ENCODE data around the gene CDRT4.

CDRT4 gene

DNA sequence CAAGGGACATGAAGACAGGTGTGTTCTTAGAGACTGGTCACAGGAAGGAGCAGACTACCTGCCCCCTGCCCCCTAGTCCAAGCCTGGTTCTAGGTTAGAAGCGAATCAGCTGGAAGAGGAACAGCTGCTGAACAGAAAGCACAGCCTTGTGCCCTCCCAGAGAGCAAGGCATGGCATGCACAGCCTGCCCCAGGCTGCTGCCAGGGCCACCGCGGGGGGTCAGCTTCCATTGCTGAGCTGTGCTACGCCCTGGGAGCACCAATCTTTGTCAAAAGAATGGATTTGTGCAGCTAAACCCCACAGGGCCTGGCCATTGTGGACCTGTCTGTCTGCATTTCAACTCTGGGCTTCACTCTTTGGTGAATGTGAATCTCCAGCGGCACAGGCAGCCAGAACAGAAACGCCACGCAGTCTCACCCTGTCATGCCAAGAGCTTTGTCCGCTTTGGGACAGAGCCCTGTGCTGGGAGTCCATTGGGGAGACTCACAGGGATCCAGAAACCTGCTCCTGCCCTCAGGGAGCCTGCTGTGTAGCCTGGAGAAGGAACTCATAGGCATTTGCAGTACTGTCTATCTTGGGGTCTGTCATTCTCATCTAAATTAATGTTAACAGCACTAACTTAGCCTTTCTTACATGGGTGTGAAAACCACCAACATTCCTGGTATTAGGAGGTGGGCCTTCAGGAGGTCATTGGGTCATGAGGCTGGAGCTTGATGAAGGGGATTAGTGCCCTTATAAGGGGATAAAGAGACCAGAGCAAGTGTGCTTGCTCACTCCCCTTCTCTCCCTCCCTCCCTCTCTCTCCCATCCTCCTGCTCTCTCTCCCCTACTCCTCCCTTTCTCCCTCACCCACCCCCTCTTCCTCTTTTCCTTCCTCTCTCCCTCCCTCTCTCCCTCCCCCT lies 25.6 kb upstream of the CDRT4 start:
- 92 to 94% methylated on average over 8 of the region's 8 CpGs for WGBS, 2 experiments (ENCODE audit: insufficient coverage in 2 of 2)
- Histone ChIP-seq H3K4me3 (ENCODE audit: extremely low read depth, insufficient read depth, low read length, poor library complexity, severe bottlenecking) (no peak overlapping the region), H3K4me1 (ENCODE audit: control insufficient read depth, insufficient read depth, low read length, poor library complexity, severe bottlenecking) (peaks cover 30% of the 10 kb centered on the region), H3K9me3 (ENCODE audit: control insufficient read depth, low read length) (peaks cover 5% of the 10 kb centered on the region), H3K36me3 (ENCODE audit: control insufficient read depth, insufficient read depth, low read length) (peaks cover 54% of the 10 kb centered on the region), H3K27ac (ENCODE audit: low read depth, low read length, severe bottlenecking) (peak overlapping the region; percentile 18)

DNA sequence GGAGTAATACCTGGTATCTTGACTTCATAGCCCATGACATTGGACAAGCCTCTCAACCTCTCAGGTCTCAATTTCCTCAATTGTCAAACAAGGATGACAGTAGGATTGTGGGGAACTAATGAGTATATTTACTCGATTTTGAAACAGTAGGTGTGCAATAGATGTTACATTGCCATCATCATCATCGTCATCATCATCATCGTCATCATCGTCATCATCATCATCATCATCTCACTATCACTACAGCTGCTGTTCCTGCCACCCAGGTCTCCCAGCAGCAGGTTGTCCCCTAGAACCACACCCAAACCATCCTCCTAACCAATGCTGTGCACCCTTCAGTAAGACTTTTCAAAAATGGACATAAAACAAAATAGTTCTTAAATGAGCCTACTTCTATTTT lies 24.8 kb upstream of the CDRT4 start:
- Histone ChIP-seq H3K36me3 (ENCODE audit: control insufficient read depth, insufficient read depth, low read length) (peaks cover 52% of the 10 kb centered on the region), H3K4me3 (ENCODE audit: extremely low read depth, insufficient read depth, low read length, poor library complexity, severe bottlenecking) (no peak overlapping the region), H3K27ac (ENCODE audit: low read depth, low read length, severe bottlenecking) (peak overlapping the region; percentile 96), H3K9me3 (ENCODE audit: control insufficient read depth, low read length) (peaks cover 5% of the 10 kb centered on the region), H3K4me1 (ENCODE audit: control insufficient read depth, insufficient read depth, low read length, poor library complexity, severe bottlenecking) (peaks cover 30% of the 10 kb centered on the region)
- WGBS, 2 experiments (ENCODE audit: insufficient coverage in 2 of 2) = 100% methylated on average over 2 to 3 of the region's 4 CpGs

DNA sequence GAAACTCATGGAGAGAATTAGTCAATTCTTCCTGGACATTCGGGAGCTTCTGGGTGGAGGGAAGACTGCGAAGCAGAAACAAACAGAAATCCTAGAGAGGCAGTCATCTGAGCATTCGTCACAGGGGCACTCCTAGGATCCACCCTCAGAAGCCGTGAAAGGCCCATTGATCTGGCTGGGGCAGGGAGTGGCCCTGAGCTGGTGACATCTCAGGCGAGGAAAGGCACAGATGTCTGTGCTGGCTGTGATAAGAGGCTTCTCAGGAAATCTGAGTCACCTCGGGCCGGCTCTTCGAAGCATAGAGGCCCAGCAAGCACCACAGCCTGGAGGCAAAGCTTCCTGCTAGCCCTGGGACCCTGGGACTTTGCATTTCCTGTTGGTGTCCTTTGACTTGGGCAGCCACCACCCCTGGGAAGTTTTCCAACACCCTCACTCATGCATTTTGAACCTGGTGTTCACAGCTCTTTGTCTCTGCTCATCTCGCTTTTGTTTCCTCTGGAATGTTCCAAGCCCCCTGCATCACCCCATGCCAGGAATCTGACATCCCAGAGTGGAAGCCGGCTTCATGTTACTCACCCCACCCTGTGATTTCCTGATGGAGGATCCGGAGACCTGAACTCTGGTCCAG lies 23.3 kb upstream of the CDRT4 start:
- Histone ChIP-seq H3K4me3 (ENCODE audit: extremely low read depth, insufficient read depth, low read length, poor library complexity, severe bottlenecking) (no peak overlapping the region), H3K36me3 (ENCODE audit: control insufficient read depth, insufficient read depth, low read length) (peaks cover 43% of the 10 kb centered on the region), H3K27ac (ENCODE audit: low read depth, low read length, severe bottlenecking) (peak overlapping the region; percentile 96), H3K4me1 (ENCODE audit: control insufficient read depth, insufficient read depth, low read length, poor library complexity, severe bottlenecking) (peaks cover 35% of the 10 kb centered on the region), H3K9me3 (ENCODE audit: control insufficient read depth, low read length) (peaks cover 5% of the 10 kb centered on the region)
- WGBS, 2 experiments (ENCODE audit: insufficient coverage in 2 of 2) = 6 to 17% methylated on average over 8 to 11 of the region's 11 CpGs

DNA sequence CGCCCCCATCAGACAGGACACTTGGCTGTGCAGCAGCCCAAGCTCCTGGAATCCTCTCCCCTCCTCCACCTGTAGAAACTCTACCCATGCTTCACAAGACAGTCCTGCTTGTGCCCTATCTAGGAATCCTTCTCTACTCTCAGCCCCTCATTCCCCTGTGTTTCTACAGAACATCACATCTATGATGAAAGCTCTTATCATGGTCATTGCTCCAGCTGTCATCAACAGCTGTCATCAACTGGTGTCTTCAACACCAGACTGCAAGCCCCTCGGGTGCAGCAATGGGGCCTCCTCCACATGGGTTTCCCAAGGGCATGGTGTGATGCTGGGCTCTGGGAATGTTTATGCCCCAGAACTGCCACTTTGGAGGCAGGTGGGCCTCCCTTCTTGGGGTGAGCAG lies 21.1 kb upstream of the CDRT4 start:
- H3K36me3 ChIP-seq (ENCODE audit: control insufficient read depth, insufficient read depth, low read length) = peaks cover 32% of the 10 kb centered on the region
- 88% methylated on average over 2 of the region's 2 CpGs; no CpG with 5 or more reads in 1 of the 2 experiments for WGBS, 2 experiments (ENCODE audit: insufficient coverage in 2 of 2)
- H3K4me3 ChIP-seq (ENCODE audit: extremely low read depth, insufficient read depth, low read length, poor library complexity, severe bottlenecking) = no peak overlapping the region
- H3K4me1 ChIP-seq (ENCODE audit: control insufficient read depth, insufficient read depth, low read length, poor library complexity, severe bottlenecking) = peaks cover 48% of the 10 kb centered on the region
- peaks cover 5% of the 10 kb centered on the region for H3K9me3 ChIP-seq (ENCODE audit: control insufficient read depth, low read length)
- H3K27ac ChIP-seq (ENCODE audit: low read depth, low read length, severe bottlenecking) = no peak overlapping the region

DNA sequence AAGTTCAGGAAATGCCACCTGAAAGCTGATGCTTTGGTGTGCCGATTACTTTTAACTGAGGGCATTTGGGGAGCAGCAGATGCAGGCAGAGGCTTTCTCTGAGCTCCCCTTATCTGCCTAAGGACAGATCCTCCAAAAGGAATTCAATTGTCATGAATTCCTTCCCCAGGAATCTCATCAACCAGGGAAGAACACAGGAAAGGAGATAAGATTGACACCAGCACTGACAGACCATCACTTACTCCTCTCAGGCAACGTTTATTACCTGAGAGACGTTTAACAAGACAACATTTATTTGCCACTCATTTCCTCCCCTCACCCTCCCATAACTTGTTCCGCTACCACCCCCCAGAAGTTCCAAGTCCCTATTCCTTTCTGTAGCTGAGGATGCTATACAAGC lies 17.6 kb upstream of the CDRT4 start:
- no peak overlapping the region for H3K4me3 ChIP-seq (ENCODE audit: extremely low read depth, insufficient read depth, low read length, poor library complexity, severe bottlenecking)
- peaks cover 27% of the 10 kb centered on the region for H3K4me1 ChIP-seq (ENCODE audit: control insufficient read depth, insufficient read depth, low read length, poor library complexity, severe bottlenecking)
- H3K36me3 ChIP-seq (ENCODE audit: control insufficient read depth, insufficient read depth, low read length) = peaks cover 40% of the 10 kb centered on the region
- WGBS, 2 experiments (ENCODE audit: insufficient coverage in 2 of 2) = 9 to 65% methylated on average over 2 of the region's 4 CpGs
- H3K27ac ChIP-seq (ENCODE audit: low read depth, low read length, severe bottlenecking) = peak overlapping the region; percentile 33
- H3K9me3 ChIP-seq (ENCODE audit: control insufficient read depth, low read length) = peaks cover 5% of the 10 kb centered on the region

DNA sequence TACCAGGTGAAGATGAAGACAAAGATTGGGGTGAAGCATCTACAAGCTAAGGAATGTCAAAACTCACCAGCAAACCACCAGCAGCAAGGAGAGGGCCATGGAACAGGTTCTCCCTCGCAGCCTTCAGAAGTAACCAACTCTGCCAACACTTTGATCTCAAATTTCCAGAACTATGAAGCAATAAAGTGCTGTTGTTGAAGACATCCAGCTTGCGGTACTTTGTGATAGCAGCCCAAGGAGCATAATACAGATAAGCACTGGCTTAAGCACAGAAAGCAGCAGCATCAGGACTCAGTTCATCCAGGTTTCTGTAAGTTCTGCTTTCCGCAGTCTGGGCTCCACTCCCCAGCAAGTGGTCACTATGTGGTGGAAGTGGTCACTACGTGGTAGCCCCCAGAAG lies 16.0 kb upstream of the CDRT4 start:
- Histone ChIP-seq H3K36me3 (ENCODE audit: control insufficient read depth, insufficient read depth, low read length) (peaks cover 38% of the 10 kb centered on the region), H3K4me3 (ENCODE audit: extremely low read depth, insufficient read depth, low read length, poor library complexity, severe bottlenecking) (no peak overlapping the region), H3K9me3 (ENCODE audit: control insufficient read depth, low read length) (no peaks in the 10 kb centered on the region), H3K27ac (ENCODE audit: low read depth, low read length, severe bottlenecking) (no peak overlapping the region), H3K4me1 (ENCODE audit: control insufficient read depth, insufficient read depth, low read length, poor library complexity, severe bottlenecking) (peaks cover 30% of the 10 kb centered on the region)
- 30 to 50% methylated on average over 2 of the region's 4 CpGs for WGBS, 2 experiments (ENCODE audit: insufficient coverage in 2 of 2)

DNA sequence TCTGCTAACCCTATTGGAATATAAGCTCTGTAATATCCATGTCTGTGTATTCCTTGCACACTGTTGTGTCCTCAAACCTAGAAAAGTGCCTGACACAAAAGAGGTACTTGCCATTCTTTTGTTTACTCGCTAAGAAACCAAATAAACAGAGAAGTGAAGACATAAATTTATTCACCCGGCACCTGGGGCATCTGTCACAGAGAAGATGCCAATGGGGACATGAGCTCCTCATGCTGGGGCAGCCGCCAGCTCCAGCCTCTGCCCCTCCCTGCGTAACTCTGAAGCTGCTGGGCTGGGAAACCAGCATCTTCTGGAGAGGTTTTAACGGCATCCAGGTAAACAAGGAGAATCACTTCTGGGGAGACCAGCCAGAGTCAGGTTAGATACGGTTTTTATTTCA lies 15.1 kb upstream of the CDRT4 start:
- peaks cover 30% of the 10 kb centered on the region for H3K4me1 ChIP-seq (ENCODE audit: control insufficient read depth, insufficient read depth, low read length, poor library complexity, severe bottlenecking)
- H3K4me3 ChIP-seq (ENCODE audit: extremely low read depth, insufficient read depth, low read length, poor library complexity, severe bottlenecking) = no peak overlapping the region
- no peak overlapping the region for H3K27ac ChIP-seq (ENCODE audit: low read depth, low read length, severe bottlenecking)
- no peaks in the 10 kb centered on the region for H3K9me3 ChIP-seq (ENCODE audit: control insufficient read depth, low read length)
- 79 to 83% methylated on average over 6 of the region's 6 CpGs for WGBS, 2 experiments (ENCODE audit: insufficient coverage in 2 of 2)
- peaks cover 28% of the 10 kb centered on the region for H3K36me3 ChIP-seq (ENCODE audit: control insufficient read depth, insufficient read depth, low read length)

DNA sequence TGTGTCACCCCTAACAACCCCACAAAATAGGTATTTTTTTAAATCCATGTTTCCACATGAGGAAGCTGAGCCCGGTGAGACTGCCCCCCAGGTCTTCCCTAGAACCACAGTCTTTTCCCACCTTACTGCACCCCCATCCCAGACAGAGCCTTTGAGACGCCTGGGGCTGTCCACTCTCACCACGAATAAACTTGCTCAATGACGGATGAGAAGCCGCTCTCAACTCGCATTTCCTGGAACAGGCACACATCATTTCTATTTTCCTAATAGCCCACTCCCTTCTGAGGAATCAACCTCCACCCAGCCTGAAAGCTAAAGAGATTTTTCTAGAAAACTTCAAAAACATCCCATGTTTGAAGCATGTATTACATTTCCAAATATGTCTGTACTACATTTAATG lies 14.1 kb upstream of the CDRT4 start:
- peaks cover 27% of the 10 kb centered on the region for H3K36me3 ChIP-seq (ENCODE audit: control insufficient read depth, insufficient read depth, low read length)
- 99 to 100% methylated on average over 3 to 6 of the region's 6 CpGs for WGBS, 2 experiments (ENCODE audit: insufficient coverage in 2 of 2)
- H3K9me3 ChIP-seq (ENCODE audit: control insufficient read depth, low read length) = no peaks in the 10 kb centered on the region
- H3K27ac ChIP-seq (ENCODE audit: low read depth, low read length, severe bottlenecking) = no peak overlapping the region
- peaks cover 30% of the 10 kb centered on the region for H3K4me1 ChIP-seq (ENCODE audit: control insufficient read depth, insufficient read depth, low read length, poor library complexity, severe bottlenecking)
- H3K4me3 ChIP-seq (ENCODE audit: extremely low read depth, insufficient read depth, low read length, poor library complexity, severe bottlenecking) = no peak overlapping the region

DNA sequence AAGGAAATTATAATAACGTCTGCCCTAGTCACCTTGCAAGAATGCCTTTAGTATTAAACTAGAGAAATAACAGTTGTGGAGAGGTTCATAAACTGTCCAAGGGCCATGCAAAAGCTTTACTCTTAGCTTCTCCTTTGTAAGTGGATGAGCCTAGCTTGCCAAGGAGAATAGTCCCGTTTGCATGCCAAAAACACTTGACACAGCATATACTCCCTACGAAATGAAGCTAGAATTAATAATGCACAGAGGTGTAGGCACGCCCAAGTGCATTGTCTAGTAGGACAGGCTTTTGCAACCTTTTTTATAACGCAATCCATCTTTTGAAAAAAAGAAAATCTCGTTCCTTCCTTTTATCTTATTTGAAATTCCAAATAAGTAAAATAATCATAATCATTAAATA lies 12.8 kb upstream of the CDRT4 start:
- H3K36me3 ChIP-seq (ENCODE audit: control insufficient read depth, insufficient read depth, low read length) = peaks cover 23% of the 10 kb centered on the region
- no peaks in the 10 kb centered on the region for H3K9me3 ChIP-seq (ENCODE audit: control insufficient read depth, low read length)
- H3K4me1 ChIP-seq (ENCODE audit: control insufficient read depth, insufficient read depth, low read length, poor library complexity, severe bottlenecking) = peaks cover 20% of the 10 kb centered on the region
- WGBS, 2 experiments (ENCODE audit: insufficient coverage in 2 of 2) = 92 to 100% methylated on average over 2 to 3 of the region's 6 CpGs
- H3K27ac ChIP-seq (ENCODE audit: low read depth, low read length, severe bottlenecking) = peak overlapping the region; percentile 64
- H3K4me3 ChIP-seq (ENCODE audit: extremely low read depth, insufficient read depth, low read length, poor library complexity, severe bottlenecking) = no peak overlapping the region

DNA sequence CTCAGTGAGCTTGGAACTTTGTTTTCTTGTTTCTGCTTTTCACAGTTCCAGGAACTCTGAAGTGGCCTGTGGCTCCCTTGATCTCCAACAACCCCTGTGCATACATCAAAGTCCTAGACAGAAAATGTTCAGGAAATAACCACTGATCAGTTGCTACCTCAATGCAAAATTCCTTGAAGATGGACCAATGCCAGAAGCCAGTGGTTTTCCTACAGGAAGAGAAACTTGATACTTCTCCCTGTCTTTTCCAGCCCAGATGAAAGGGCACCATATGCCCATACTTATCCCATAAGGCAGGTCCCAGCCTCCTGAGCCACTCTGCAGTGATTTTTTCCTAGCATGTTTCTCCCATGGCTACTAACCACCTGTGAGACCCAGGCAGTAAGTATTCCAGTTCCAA lies 12.3 kb upstream of the CDRT4 start:
- H3K4me3 ChIP-seq (ENCODE audit: extremely low read depth, insufficient read depth, low read length, poor library complexity, severe bottlenecking) = no peak overlapping the region
- H3K36me3 ChIP-seq (ENCODE audit: control insufficient read depth, insufficient read depth, low read length) = peaks cover 28% of the 10 kb centered on the region
- no peaks in the 10 kb centered on the region for H3K9me3 ChIP-seq (ENCODE audit: control insufficient read depth, low read length)
- H3K27ac ChIP-seq (ENCODE audit: low read depth, low read length, severe bottlenecking) = peak overlapping the region; percentile 64
- H3K4me1 ChIP-seq (ENCODE audit: control insufficient read depth, insufficient read depth, low read length, poor library complexity, severe bottlenecking) = peaks cover 15% of the 10 kb centered on the region

DNA sequence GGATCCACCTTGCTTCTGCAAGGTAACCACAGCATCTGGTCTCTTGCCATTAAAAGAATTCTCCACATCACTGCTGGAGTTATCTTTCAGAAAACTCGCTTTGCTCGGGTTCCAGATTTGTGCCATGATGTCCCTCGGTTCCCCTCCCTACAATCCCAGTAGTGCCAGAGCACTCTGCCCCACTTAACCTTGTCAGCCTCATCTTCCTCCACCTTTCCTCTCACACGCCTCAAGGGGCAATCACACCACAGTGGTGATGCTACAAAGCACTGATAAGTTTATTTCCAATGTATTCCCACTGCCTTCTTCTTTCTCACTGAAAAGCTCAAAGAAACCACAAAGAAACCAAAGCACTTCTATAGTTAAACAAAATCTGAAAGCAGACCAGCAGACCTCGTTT lies 11.4 kb upstream of the CDRT4 start:
- 100% methylated on average over 4 of the region's 5 CpGs for WGBS, 2 experiments (ENCODE audit: insufficient coverage in 2 of 2)
- Histone ChIP-seq H3K9me3 (ENCODE audit: control insufficient read depth, low read length) (no peaks in the 10 kb centered on the region), H3K4me1 (ENCODE audit: control insufficient read depth, insufficient read depth, low read length, poor library complexity, severe bottlenecking) (peaks cover 12% of the 10 kb centered on the region), H3K4me3 (ENCODE audit: extremely low read depth, insufficient read depth, low read length, poor library complexity, severe bottlenecking) (no peak overlapping the region), H3K27ac (ENCODE audit: low read depth, low read length, severe bottlenecking) (peak overlapping the region; percentile 64), H3K36me3 (ENCODE audit: control insufficient read depth, insufficient read depth, low read length) (peaks cover 34% of the 10 kb centered on the region)
